NB4 (cell line): ENCODE measurements around the gene SLC13A1.
"Not testable (repeated sequence)": the region's sequence is repeated elsewhere in the genome, so short reads cannot be mapped to it uniquely, and the experiment has no call there.

ENCODE experiments used
- DNase-seq: peaks from one replicate; pipeline ENCODE4 v3.0.0; 2010; ENCODE audit warnings: low read depth
- H3K4me3 ChIP-seq: one replicate; pipeline ENCODE4 v1.5.1; 2011; ENCODE audit warnings: mild to moderate bottlenecking, low read depth, low read length, moderate library complexity
- MYC ChIP-seq: IDR thresholded peaks from 2 replicates; pipeline ENCODE4 v1.6.1; 2011; ENCODE audit warnings: low read depth, low read length
- POLR2A ChIP-seq: IDR thresholded peaks from 2 replicates; pipeline ENCODE4 v1.6.1; 2011; ENCODE audit warnings: mild to moderate bottlenecking; ENCODE audit not compliant: insufficient read length; ENCODE audit errors: extremely low read depth
- TF ChIP-seq, protein P1 (sequence below): IDR thresholded peaks from 2 replicates; pipeline ENCODE4 v1.6.1; 2011; ENCODE audit warnings: low read depth, low read length
- TF ChIP-seq, protein P2 (sequence below): IDR thresholded peaks from one replicate; pipeline ENCODE4 v1.5.1; 2012; ENCODE audit warnings: low read depth, low read length

Gene SLC13A1

DNA sequence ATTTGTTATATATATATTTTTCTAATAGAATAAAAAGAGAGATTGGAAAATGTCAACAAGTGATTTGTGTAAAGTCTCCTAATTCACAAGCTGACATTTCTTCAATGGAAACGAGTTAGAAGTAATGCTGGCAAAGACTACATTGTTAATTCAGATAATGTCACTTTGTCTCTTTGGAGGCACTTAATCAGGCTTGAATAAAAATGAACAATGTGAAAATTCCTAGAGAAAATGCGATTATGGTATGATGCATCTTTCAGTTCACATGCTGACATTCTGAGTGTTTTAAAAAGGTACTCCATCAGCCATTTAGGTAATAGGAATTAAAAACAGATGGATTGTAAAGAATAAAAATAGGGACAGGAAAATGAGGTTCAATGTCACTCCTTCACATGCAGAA, 100.1 kb downstream of the SLC13A1 start:
- TF ChIP-seq POLR2A (no peak), MYC (no peak)
- TF ChIP-seq, protein P1, sequence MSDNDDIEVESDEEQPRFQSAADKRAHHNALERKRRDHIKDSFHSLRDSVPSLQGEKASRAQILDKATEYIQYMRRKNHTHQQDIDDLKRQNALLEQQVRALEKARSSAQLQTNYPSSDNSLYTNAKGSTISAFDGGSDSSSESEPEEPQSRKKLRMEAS = no peak
- TF ChIP-seq, protein P2, sequence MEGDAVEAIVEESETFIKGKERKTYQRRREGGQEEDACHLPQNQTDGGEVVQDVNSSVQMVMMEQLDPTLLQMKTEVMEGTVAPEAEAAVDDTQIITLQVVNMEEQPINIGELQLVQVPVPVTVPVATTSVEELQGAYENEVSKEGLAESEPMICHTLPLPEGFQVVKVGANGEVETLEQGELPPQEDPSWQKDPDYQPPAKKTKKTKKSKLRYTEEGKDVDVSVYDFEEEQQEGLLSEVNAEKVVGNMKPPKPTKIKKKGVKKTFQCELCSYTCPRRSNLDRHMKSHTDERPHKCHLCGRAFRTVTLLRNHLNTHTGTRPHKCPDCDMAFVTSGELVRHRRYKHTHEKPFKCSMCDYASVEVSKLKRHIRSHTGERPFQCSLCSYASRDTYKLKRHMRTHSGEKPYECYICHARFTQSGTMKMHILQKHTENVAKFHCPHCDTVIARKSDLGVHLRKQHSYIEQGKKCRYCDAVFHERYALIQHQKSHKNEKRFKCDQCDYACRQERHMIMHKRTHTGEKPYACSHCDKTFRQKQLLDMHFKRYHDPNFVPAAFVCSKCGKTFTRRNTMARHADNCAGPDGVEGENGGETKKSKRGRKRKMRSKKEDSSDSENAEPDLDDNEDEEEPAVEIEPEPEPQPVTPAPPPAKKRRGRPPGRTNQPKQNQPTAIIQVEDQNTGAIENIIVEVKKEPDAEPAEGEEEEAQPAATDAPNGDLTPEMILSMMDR = no peak
- DNase-seq = no peak
- H3K4me3 ChIP-seq = no peak overlapping the region

DNA sequence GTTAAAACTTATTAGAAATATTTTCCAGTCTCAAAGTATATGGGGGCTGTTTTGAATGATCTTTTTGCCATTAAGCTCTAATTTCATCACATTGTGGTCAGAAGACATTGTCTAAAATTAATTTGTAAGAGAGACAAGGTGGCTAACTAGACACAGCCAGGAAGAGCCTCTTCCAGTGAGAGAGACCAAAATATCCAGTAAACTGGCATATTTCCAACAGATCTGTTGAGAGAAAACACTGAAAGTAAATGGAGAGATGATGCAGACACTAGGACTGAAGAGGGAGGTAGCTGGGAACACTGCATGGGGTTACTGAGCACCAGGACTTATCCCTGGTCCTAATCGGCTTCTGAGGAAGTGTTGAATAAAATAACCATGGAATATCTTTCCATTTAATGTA, 102.8 kb downstream of the SLC13A1 start:
- H3K4me3 ChIP-seq = no peak overlapping the region
- TF ChIP-seq POLR2A (no peak), MYC (no peak)
- TF ChIP-seq, protein P1 = no peak
- TF ChIP-seq, protein P2 = no peak
- no peak for DNase-seq

DNA sequence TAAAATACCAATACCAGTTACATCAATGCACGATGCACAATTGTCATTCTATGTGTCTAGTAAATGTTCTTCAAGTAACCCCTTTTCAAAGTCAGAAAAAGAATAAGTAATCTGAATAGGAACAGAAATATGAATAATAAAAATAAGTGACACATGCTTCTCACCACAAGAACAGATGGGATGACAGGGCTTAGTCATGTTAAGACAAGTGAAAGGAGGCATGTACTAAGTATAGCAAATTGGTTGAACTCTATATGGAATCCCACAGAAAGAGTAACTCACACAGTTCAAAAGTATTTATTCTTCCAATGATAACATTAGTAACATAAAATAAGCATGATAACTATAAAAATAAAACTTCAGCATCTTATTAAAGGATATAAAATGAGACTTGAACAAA, 103.3 kb downstream of the SLC13A1 start:
- TF ChIP-seq, protein P1 = no peak
- no peak for TF ChIP-seq POLR2A
- TF ChIP-seq, protein P2 = no peak
- no peak for TF ChIP-seq MYC
- no peak for DNase-seq
- H3K4me3 ChIP-seq = no peak overlapping the region

DNA sequence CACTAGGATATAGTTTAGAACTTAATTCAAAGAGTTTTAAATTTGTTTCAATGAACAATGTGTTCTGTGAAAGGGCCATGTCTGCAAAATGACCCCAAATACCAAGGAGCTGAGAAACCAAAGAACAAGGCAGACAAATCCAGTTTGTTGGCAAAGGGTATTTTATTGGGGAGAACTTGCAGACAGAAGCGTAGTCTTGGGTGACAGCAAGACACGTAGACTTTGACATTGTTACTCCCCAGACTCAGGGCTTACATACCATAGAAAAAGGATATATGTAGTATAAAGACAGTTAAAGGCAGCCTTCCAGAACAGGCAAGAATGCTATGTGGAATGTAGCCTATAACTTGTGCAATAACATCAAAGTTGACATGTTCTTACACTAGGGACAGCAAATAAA, 109.3 kb downstream of the SLC13A1 start:
- TF ChIP-seq POLR2A (no peak), MYC (no peak)
- TF ChIP-seq, protein P1 = no peak
- DNase-seq = no peak
- no peak overlapping the region for H3K4me3 ChIP-seq

DNA sequence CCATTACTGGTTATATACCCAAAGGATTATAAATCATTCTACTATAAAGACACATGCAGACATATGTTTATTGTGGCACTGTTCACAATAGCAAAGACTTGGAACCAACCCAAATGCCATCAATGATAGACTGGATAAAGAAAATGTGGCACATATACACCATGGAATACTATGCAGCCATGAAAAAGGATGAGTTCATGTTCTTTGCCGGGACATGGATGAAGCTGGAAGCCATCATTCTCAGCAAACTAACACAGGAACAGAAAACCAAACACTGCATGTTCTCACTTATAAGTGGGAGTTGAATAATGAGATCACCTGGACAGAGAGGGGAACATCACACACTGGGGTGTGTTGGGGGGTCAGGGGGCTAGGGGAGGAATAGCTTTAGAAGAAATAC, 112.9 kb downstream of the SLC13A1 start:
- H3K4me3 ChIP-seq, DNase-seq: not testable (repeated sequence)

DNA sequence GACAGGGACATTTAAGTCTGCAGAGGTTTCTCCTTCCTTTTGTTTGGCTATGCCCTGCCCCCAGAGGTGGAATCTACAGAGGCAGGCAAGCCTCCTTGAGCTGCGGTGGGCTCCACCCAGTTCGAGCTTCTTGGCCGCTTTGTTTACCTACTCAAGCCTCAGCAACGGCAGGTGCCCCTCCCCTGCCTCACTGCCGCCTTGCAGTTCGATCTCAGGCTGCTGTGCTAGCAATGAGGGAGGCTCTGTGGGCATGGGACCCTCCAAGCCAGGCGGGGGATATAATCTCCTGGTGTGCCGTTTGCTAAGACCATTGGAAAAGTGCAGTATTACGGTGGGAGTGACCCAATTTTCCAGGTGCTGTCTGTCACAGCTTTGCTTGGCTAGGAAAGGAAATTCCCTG, 114.9 kb downstream of the SLC13A1 start:
- DNase-seq, H3K4me3 ChIP-seq: not testable (repeated sequence)

DNA sequence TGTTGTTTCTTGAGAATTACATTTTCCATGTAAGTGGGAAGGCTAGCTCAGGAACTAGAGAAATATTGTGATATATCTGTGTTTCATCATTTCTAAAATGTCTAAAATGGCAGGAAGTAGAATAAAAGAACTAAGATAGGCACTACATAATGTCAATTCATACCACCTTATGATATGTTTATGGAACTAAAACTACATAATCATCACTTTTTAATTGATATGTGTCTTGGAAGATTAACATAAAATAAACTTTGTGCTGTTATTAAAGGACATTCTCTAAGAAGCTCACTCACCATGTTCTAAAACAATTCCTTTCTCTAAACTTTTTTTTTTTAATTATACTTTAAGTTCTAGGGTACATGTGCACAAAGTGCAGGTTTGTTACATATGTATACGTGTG, 120.7 kb downstream of the SLC13A1 start:
- no peak overlapping the region for H3K4me3 ChIP-seq
- TF ChIP-seq MYC (no peak), POLR2A (no peak)
- TF ChIP-seq, protein P2 = no peak
- TF ChIP-seq, protein P1 = no peak
- no peak for DNase-seq
